GM21515 (cell line): ENCODE results near the gene PDGFB.
"Not testable (repeated sequence)": the region's sequence is repeated elsewhere in the genome, so short reads cannot be mapped to it uniquely, and the experiment has no call there.

Experiments
- ATAC-seq: cut with Tn5 transposase; IDR thresholded peaks from one replicate; pipeline ENCODE4 v1.9.1; 2021; ENCODE audit not compliant: unreplicated experiment

Gene PDGFB

GRCh38 chr22:39229075-39229474 lies 15.7 kb downstream of the PDGFB start:
- no peak for ATAC-seq

- ATAC-seq: no peak
Observed at GRCh38 chr22:39227542-39228272, 17.1 kb downstream of the PDGFB start.

DNA sequence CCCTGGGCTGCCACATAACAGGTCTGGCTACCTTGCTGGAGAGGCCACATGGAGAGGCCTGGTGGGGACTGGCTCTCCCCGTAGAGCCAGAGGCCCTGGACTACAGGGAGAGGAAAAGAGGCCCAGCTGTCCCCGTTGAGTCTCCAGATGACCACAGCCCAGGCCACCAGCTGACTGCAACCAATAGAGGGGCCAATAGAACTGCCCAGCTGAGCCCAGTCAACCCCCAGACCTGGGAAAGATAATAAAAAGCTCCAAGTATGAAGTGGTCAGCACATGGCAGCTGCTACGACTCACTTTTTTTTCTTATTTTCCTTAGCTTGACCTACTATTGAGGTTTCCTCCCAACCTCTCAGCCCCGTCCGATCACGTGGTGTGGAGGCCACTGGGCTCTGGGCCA lies 18.4 kb downstream of the PDGFB start:
- no peak for ATAC-seq

- no peak for ATAC-seq
Observed at GRCh38 chr22:39225591-39225990, 19.2 kb downstream of the PDGFB start.

- no peak for ATAC-seq
Observed at GRCh38 chr22:39224550-39224949, 20.2 kb downstream of the PDGFB start.

GRCh38 chr22:39223091-39223710 lies 21.6 kb downstream of the PDGFB start:
- ATAC-seq: no peak

DNA sequence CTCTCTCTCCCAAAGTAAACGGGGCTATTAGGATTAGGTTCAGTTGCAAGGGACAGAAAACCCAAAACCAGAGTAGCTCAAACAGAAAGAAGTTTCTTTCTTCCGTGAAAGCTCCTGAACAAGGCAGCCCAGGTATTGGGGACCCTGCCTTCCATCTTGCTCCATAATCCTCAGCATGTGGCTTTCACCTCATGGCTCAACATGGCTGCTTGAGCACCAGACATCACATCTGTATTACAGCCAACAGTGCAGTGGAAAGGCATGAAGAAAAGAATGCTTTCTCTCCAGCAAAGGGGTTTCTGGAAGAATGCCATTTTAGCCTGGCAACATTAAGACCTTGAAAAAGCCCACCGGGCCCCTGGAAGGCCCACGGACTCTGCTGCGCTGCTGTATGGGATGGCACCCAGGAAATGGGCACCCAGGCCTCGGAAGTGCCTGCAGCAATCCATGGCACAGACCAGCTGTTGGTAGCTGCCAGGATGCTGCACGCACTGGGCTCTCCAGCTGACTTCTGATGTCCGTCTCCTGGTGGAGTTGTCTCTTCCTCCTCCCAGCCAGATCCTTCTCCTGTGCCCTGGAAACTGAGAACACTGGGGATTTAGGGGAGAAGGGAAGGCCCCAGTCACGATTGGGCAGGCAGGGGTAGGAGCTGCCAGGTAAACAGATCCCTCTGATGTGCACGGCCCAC lies 22.6 kb downstream of the PDGFB start:
- ATAC-seq: no peak

DNA sequence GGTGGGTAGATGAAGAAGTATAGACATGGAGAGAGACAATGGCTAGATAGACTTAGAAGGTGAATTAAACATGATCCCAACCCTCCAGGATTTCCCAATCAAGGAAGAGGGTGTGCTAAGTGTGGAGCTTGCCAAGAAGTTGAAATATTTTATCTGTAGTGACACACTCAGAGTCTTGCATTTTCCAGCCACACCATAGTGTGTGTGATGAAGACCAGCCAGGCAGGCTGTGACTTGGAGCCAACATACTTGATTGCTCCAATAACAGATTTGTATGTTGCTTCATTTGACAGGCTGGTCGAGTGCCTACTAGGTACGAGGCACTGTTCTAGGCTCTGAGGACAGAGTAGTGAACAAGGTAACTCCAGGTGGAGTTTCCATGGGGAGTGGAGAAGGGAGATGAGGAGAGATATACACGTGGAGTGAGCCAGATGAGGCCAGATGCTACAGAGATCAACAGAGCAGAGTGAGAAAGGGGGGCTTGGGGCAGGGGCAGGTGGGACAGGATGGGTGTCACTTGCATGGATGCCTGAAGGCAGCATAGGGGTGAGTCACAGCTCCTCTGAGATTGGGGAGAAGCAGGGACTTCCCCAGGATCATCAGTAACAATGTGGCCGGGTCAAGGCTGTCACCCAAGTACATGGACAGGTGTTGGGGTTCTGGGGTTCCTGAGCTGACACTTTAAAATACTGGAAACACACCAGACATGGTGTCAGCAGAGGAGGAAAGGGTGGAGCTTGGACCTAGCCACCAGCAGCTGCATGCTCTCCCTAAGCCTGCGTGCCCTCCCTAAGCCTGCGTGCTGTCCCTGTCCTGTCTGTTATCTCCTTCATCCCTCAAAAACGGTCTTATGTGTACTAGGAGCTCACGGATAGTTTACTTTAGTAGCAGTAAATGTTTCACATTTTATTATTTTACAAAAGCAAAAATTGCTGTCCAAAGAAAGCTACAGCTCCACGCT lies 23.6 kb downstream of the PDGFB start:
- ATAC-seq: no peak

DNA sequence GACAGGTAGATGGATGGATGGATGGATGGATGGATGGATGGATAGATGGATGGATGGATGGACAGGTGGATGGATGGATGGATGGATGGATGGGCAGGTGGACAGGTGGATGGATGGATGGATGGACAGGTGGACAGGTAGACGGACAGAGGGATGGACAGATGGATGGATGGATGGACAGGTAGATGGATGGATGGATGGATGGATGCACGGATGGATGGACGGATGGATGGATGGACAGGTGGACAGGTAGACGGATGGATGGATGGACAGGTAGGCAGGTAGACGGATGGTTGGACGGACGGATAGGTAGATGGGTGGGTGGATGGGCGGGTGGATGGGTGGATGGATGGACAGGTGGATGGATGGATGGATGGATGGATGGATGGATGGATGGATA lies 24.3 kb downstream of the PDGFB start:
- ATAC-seq: no peak

- no peak for ATAC-seq
Observed at GRCh38 chr22:39219071-39220039, 25.4 kb downstream of the PDGFB start.

DNA sequence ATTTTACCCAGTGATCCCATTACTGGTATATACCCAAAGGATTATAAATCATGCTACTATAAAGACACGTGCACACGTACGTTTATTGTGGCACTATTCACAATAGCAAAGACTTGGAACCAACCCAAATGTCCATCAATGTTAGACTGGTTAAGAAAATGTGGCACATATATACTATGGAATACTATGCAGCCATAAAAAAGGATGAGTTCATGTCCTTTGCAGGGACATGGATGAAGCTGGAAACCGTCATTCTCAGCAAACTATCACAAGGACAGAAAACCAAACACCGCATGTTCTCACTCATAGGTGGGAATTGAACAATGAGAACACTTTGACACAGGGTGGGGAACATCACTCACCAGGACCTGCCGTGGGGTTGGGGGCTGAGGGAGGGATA lies 26.4 kb downstream of the PDGFB start:
- not testable (repeated sequence) for ATAC-seq

- ATAC-seq: no peak
Observed at GRCh38 chr22:39216143-39216490, 28.7 kb downstream of the PDGFB start.

GRCh38 chr22:39215426-39216142 lies 29.2 kb downstream of the PDGFB start:
- no peak for ATAC-seq

GRCh38 chr22:39215070-39215396 lies 29.7 kb downstream of the PDGFB start:
- no peak for ATAC-seq

GRCh38 chr22:39214383-39215069 lies 30.3 kb downstream of the PDGFB start:
- no peak for ATAC-seq

DNA sequence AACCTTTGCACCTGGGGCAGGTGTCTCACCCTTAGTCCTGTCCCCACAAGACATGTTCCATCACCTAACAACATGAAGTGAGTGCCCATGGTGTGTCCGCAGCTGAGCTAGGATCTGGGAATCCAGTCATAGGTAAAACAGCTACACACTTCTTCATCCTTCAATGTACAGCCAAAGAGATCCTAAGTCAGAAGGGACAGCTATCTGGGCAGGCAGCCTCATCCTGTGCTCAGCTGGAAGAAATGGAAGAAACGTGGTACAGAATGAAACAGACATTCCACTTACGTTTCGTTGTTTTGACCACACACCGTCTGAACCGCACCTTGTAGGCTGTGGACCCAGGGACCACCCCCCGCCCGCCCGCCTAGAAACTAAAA lies 30.8 kb downstream of the PDGFB start:
- ATAC-seq: no peak

DNA sequence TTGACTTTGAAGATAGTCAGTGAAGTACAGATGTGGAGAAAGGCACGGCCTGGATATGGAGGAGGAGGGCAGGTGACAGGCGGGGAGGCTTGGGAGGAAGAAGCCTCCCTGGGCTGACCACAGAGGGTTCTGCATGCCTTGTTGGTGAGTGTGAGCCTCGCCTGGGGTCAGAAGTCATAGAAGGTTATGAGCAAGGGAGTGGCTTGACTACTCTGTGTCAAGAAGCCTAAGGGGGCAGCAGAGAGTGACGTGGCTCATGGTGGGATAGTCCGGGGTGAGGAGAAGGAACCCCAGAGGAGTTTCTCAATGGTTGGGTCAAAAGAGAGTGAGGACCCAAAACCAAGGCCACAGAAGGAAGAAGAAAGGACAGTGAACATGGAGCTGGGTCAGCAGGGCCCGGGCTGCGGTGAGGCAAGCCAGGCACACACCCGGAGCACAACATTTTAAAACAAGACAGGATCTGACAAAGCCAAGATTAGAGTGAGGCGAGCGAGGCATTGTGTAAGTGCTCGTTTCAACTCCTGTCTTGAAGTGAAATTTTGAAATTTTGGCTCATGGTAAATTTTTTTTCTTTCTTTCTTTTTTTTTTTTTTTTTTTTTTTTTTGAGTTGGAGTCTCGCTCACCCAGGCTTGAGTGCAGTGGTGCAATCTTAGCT lies 31.9 kb downstream of the PDGFB start:
- ATAC-seq: no peak

- ATAC-seq: no peak
Observed at GRCh38 chr22:39209756-39210155, 35.0 kb downstream of the PDGFB start.
